GM19372 (cell line): ENCODE measurements around the gene BMP2K.

Experiments
- ATAC-seq: cut with Tn5 transposase; IDR thresholded peaks from one replicate; pipeline ENCODE4 v1.9.1; 2021; ENCODE audit warnings: mild to moderate bottlenecking, low read depth, moderate library complexity; ENCODE audit not compliant: unreplicated experiment

Gene BMP2K

DNA sequence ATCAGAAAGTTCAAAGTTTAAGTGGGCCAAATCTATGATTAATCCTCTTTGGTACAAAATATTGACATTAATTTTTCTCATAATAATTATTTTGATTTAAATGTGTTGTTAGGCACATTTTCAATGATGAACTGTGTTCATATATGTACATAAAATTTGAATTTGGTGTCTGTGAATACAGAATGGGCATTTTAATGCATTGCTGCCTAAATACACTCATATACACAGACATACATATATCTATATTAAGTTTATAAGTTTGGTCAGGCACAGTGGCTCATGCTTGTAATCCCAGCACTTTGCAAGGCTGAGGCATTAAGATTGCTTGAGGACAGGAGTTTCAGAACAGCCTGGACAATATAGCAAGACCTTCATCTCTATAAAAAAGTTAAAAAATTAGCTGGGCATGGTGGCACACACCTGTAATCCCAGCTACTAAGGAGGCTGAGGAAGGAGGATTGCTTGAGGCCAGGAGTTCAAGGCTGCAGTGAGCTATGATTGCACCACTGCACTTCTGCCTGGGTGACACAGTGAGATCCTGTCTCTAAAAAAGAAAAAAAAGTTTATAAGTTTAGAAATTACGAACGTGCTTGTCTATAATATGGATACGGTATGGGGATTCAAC lies 12.3 kb upstream of the BMP2K start:
- ATAC-seq = no peak

DNA sequence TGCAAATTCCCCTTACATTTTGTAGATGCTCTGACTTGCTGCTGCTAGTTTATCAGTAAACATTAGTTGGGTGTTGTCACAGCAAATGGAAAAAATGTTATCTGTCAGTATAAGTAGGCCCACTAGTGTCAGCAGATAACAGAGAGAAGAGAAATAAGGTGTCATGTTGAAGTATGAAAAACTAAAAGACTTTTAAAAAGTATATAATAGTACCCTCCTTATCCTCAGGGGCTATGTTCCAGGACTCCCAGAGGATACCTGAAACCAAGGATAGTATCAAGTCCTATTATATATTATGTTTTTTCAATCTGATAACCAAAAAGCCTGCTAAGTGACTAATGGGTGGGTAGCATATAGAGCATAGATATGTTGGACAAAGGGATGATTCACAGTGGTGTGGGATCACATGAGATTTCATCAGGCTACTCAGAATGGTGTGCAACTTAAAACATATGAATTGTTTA lies 11.6 kb upstream of the BMP2K start:
- ATAC-seq = no peak

DNA sequence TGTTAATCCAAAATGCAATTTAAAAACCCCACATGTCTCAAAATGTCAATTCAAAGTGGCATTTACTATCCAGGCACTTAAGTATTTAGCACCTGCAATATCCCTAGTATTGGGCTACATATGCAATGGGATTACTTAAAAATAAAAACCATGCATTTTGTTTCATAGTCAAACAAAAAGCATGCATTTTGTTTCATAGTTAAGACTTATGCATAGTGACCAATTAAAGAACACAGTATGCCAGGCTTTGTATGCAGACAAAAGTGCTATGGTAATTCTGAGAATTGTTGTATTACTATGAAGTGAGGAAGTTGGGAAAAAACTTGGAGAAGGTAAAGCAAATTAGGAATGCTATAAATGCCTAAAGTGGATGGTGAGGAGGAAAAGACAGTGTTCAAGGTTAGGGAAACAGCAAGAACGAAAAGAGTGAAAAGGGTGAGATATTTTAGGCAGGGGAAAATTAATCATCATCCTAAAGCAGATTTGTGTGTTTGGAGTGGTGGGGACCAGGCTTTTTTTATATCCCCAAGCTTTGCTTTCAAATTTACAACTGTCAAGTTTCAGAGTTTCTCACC lies 10.6 kb upstream of the BMP2K start:
- ATAC-seq = no peak

DNA sequence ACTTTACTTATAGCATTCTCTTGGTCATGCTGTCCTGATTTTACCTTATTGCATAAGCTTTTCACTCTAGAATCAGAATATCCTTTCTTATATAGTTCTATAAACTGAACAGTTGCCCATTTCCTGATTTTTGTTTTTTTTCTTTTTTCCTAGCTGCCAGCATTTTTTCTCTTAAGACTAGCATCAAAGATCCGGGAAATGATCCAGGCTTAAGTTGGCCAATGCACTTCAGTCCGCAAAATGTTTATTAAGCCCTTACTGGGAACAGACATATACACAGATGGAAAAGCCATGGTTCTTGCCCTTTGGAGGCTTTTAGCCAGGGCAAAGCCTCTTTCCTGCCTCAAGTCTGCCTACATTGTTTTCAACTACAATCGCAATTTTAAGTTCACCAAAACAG lies 10.1 kb upstream of the BMP2K start:
- ATAC-seq = no peak

DNA sequence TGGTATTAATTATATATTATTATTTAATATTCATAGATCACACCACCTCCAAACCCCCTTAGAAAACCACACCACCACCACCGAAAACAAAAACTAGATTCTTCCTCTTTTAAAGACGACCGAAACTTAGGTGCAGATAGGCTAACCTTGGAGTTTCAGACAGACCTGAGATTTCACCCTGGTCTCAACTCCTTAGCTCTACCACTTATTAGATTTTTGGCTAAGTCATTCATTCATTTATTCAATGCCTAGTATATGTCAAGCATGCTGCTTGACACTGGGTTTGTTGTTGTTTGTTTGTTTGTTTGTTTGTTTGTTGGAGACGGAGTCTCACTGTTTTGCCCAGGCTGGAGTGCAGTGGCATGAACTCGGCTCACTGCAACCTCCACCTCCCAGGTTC lies 9.5 kb upstream of the BMP2K start:
- peak; percentile 90 for ATAC-seq

DNA sequence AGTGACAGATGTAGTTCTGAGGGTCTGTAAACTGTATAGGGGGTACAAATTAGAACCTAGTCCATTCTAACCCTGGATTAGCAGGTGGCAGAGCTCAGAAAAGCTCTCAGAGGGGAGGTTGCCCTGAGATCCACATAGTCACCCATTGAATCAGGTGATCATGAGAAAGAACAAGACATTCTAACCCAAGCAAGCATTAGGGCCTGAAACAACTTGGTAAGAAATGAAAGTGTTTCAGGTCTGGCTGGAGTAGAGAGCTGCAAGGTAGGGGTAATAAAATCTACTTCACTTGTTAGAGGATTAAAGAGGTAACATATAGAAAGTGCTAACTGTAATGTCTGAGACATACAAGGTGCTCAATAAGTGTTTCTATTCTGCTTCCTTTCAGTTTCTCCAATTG lies 8.8 kb upstream of the BMP2K start:
- ATAC-seq = peak; percentile 52

DNA sequence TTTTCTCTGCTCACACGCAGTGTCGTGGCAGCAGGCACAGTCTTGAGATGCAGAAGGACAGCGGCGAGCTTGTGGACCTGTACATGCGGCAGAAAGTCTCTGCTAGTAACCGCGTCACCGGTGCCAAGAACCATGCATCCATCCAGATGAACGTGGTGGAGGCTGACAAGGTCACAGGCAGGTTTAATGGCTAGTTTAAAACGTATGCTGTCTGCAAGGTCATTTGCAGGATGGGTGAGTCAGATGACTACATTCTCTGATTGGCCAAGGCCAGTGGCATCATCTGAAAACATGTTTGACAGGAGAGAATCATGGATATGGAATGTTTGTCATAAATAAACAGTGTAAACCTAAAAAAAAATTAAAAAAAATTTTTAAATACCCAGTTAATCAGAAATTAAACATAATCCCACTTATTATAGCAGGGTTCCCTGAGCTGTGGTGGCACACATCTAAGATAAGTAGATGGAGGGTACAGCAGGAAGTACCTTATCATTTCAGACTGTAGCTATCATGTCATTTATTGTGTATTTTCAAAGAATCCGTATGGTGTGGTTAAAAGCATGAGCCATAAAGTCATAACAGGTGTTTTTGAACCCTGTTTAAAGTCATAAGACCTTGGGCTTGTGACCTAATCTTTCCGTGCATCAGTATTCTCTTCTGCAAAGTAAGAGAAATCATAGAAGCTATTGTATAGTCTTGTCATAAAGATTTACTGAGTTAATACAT lies 7.5 kb upstream of the BMP2K start:
- no peak for ATAC-seq

DNA sequence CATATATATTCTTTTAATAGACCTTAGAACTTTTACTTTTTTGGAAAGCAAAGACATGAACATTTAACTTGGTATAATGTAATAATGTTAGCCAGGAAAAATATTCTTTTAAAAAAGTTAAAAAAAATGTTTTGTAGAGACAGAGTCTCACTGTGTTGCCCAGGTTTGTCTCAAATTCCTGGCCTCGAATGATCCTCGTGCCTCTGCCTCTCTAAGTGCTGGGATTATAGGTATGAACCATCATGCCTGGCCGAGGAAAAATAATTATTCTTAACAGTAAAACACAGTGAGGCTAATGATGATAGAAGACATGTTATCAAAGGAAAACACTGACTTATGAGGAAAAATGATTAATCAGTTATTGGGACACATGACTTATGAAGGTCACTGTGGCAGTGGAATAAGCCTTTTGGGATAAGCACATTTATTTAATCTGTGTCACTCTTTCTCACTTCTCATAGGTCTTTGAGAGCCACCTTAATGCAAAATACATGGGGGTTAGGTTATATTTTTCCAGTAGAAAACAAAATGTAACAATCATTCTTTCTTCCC lies 6.0 kb upstream of the BMP2K start:
- no peak for ATAC-seq

DNA sequence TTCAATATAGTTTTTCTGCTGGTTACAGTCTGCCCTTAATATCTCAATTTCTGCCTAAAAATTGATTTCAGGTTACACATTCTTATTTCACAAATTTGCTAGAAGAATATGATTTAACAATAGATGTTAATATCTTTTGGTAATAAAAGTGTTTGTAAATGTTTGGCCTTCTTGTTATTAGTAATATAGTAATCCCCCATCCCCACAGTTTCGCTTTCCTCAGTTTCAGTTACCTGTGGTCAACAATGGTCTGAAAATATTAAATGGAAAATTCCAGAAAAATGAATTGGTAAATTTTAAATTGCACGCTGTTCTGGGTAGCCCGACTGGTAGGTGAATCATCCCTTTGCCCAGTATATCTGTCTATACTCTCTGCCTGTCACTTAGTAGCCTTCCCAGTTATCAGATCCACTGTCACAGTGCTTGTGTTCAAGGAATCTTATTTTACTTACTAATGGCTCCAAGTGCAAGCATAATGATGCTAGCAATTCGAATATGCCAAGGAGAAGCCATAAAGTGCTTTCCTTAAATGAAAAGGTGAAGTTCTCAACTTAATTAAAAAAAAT lies 3.5 kb upstream of the BMP2K start:
- ATAC-seq = no peak

DNA sequence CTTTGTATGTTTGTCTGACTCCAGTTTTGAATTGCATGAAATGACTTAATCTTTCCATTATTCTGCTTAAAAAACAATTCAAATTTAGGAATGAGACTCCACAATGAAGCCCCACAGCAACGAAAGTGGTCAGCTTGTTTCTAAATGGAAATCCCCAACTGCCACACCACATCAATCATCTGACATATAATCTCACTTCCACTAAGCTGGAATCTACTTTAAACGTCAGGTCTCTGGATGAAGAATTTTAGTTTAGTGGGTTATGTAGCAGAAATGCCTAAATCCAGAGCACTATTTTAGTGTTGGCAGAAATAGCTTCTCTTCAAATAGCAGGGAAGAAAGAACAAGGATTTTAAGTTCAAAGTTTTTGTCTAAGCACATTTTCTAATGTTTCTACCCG lies 1.7 kb upstream of the BMP2K start:
- ATAC-seq = no peak

DNA sequence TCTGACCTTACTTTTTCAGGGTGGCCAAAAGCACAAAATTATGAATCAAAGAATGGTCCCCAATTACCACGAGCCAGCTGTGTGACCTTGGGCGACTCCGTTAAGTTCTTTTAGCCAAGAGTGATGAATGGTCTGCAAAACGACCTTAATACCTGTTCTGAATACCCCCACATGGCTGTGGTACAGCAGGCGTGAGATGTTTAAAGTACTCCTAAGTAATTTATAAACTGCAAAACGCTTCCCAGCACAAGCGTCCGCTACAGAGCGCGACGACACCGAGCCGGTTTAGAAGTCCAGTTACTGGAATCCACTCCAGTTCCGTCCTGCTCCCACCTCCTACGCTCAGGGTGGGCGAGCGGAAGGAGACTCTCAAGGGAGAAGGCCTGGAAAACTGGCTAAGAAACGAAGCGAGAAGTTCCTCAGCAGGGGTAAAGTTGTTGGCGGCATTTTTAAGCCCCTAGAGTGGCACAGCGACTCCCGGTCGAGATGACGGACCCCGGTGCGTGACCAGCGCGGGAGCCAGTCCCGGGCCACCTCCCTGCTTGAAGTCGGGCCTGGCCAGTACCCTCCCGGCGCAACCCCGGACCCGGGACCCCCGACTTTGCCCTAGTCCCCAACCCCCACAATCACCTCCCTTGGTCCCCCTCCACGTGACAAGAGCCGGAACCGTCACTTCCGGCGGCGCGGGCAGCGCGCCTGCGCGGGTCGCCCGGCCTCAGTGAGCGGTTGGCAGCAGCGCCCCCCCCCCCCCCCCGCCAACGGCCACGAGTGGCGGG lies 659 bp upstream of the BMP2K start:
- peak; percentile 50 for ATAC-seq

DNA sequence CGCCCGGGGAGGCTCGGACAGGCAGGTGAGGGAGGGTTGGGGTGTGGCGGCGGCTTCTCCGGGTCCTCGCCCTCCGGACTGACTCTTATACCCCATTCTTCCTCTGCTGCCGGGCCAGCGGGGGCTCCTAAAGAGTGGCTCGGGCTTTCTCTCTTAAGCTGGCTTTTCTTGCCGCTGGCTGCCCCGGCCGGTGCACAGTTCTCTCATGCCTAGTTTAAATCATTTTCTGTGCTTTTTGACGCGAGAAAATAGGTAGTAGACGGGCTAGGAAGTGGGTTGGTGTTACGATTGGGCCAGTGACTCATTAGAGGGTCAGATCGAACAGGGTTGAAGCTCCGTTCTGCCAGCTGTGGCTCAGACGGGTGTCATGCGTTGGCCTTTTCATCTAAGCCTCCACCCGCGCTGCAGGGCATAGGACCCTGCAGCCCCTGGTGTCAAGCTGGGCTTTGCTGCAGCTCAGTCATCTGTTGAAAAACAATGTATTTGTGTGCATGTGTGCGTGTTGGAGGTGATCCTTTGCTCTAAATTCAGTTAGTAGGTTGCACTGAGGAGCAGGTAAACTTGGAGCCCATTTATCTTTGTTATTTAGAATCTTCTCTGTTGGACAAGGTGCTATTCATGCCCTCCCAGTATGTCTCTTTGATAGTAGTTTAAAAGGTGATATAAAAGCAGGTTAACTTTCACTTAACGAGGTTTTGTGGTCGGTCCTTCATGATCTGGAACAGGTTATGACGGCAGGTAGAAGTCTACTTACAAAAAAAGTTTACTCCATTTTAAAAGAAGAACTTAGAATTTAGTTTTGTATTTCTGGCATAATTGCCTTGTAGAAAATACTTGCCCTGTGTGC lies 802 bp downstream of the BMP2K start:
- ATAC-seq = peak; percentile 23

DNA sequence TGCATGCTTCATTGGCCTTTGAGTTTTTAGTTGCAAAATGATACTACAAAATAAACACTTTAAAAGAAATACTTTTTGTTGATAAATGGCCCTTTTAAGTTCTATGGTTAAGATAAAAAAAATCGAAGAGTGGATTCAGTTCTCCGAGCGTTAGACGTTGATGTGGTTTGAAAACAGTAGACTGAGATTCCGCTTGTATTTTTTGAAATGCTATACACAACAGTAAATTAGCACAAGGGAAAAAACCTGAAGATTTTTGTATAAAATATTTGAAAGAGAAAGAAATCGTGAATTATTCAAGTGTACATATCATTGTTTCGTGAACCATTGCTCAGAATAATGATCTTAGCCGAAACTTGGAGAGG lies 1.4 kb downstream of the BMP2K start:
- no peak for ATAC-seq

DNA sequence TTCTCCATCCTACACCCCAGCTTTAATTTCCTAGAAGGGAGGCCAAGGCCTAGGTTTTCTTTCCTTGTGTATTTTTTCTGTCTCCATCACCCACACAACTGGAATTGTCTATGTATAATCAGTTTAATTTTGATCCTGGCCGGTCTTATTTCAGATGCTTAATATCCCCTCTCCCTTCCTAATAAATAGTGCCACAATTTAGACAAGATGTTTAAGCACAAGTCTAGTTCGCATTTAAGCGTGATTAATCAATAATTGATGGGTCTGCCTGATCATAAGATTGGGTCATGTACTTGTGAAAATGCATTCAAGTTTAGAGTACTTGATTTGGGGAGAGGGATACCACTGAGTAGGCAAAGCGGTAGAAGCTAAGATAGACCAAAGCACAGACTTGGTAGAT lies 2.4 kb downstream of the BMP2K start:
- no peak for ATAC-seq

DNA sequence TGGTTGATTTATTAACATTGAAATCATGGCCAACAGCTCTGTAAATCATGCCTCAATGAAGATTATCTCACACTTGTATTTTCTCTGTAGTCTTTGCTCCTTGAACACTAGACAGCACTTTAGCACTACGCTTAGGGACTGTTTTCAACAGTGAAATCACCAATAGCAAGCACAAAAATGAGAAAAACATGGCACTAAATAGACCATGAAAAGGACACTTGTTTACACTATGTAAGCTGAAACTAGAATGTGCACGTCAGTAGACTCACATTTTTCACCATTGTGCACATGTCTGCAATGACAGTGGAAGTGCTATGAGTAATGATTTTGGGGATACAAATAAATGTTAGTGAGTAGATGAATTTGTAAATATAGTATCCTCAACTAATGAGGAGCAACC lies 3.1 kb downstream of the BMP2K start:
- no peak for ATAC-seq

DNA sequence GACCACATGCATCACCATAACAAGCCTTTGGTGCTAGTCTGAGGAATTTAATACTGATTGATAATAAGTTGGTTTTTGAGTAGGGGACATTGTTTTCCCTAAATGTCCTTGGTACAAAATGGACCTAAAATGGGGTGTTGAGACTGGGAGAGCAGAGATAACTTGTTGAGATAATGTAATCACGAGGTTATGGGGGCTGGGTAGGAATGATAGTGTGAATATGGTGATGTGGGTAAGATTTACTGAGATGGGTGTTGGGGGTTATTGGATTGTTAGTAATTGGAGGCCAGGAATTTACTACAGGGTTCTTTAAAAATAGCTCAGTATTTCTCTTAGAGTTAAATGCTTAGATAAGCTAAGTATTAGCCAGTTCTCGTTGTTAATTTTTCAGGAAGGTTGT lies 3.9 kb downstream of the BMP2K start:
- ATAC-seq = no peak

DNA sequence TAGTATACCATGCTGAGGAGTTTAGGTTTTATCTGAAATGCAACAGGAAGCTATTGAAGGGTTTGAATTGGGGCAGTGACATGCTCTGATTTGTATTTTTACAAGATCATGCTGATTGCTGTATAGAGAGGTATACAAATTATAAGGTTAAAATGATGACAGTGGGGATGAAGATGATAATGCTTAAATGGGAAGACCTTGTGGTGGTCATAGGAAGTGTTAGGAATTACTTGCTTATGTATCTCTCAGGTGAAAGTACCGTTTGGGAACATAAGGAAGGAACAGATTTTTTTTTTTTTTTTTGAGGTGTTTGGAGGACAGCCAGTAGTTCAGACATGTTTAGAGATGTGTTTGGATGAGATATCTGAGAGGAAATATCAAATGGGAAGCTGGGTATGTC lies 5.0 kb downstream of the BMP2K start:
- ATAC-seq = no peak

DNA sequence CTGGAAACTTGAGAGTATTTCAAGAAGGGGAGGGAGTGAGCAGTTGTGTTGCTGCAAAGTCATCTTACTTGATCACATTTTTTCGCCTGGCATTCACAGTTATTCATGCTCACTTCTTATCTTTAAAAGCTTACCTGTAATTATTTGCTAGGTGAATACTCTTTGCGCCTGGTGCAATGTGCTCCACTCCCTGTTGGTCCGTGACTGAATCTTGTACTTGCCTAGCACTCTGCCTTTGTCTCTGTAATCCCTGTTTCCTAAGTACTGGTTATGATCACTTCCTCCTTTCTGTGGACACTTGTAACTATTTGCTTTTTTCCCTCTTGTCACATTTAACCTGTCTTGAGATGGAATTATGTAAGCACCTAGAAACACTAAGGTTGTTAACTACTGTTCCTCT lies 5.8 kb downstream of the BMP2K start:
- ATAC-seq = no peak

DNA sequence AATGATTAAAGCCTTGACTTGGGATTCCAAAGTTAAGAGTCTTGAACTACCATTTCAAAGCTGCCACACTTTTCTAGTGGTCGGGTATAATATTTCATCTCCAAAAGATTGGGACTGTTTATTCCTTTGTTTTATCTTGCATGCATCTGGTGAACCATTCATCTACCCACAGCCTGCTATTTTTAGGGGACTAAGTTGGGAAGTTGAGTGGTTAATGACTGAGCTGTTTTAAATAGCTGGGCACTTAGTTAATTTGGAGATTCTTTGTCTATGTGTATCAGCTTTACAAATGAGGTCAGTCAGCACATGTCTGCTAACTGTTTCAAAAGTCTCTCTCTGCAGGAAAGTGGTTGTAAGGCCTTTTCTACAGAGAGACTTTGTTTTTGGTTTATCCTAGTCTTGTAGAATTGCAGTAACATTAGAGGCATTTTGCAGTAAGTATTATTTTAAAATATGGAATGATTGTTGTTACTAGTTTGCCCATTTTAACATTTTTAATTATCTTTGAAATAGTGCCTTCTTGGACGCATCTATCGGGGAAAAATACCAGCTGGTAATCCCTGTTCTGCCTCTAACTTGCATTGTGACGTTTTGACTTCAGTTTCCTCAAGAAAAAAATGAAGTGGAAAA lies 8.2 kb downstream of the BMP2K start:
- ATAC-seq = no peak
